Left ventricle myocardium superior (tissue), 1 donor: Measurements from ENCODE around the gene ZNF71. TPM values are rescaled to one million over a fixed set of nuclear protein-coding genes. Genes with fewer than 3 reads are reported as not detected.
"Not testable (repeated sequence)": the region's sequence is repeated elsewhere in the genome, so short reads cannot be mapped to it uniquely, and the experiment has no call there.

Source experiments
- ATAC-seq: fragments of 200-7000 bp; cut with Tn5 transposase; one replicate; pipeline ENCODE4 v1.9.1; 2020; ENCODE audit warnings: mild to moderate bottlenecking, moderate library complexity
- DNase-seq: peaks from one replicate; pipeline ENCODE4 v3.0.0-alpha.2; 2020
- intact Hi-C: fragments of 100-400 bp; cut with micrococcal nuclease; formaldehyde crosslinking; loops from one replicate; pipeline ENCODE4 v1.11.0; 2022
- total RNA-seq: library from RNA; stranded (reverse); fragmentation: NEBNext Ultra II Directional; extraction: Animal tissue kit (Norgen Biotek cat#: 25700); gene quantifications from one replicate; pipeline ENCODE4 v1.2.1, GENCODE V29; 2021
- donor health status: DM: no; HTN: yes; CAD: no; lungs with severe emphysema.

Gene ZNF71
- total RNA-seq, 1 donor from 2014 or later = 6.6 TPM

DNA sequence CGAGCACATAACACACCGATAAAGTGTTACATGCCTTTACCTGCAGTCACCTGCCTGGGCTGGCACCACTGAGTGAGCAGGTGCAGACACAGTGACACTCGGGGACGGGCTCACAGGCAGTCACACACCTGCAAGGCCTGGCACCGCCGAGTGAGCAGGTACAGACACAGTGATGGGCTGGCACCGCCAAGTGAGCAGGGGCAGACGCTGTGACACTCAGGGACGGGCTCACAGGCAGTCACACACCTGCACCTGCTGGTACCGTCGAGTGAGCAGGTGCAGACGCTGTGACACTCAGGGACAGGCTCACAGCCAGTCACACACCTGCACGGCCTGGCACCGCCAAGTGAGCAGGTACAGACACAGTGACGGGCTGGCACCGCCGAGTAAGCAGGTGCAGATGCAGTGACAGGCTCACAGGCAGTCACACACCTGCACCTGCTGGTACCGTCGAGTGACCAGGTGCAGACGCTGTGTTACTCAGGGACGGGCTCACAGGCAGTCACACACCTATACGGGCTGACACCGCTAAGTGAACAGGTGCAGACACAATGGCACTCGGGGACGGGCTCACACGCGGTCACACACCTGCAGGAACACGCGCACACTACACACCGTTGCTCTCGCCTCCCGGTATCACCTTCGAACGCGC, 76.0 kb downstream of the ZNF71 start:
- intact Hi-C loops = no loop called here
- peak; percentile 48 for DNase-seq
- ATAC-seq = peak; percentile 31

DNA sequence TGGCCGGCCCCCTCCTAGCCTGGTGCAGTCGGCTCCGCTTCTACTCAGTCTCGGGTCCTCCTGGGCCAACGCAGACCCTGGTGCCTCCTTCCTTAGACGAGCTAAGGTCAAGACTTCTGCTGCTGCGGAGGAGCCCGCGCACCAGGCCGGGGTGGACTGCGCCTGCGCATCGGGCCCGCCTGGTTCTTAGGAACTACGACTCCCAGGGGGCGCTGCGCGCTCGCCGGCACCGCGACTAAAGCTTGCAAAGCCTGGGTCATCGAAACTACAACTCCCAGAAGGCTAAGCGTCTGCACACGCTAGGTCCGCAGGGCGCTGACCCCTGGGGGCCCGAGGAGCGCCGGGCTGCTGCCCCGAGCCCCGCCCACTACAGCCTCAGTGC, 76.5 kb downstream of the ZNF71 start, which contains the start of gene ZNF835:
Gene ZNF835, minus strand, starts transcription at position 145 of the 382 bp plus-strand sequence. CDS start 6,559 bp downstream, outside the sequence.
- ATAC-seq = peak; percentile 98
- intact Hi-C loops = no loop called here
- peak; percentile 100 for DNase-seq

GRCh38 chr19:56672610-56673009, 77.5 kb downstream of the ZNF71 start:
- intact Hi-C loops = not testable (repeated sequence)
- DNase-seq (peak; percentile 70), ATAC-seq (peak; percentile 23)

Other genes with a start within 250 kb of the ZNF71 start
- 5.5 TPM for gene ZNF582, start 201.8 kb upstream of the ZNF71 start, total RNA-seq
- 5.3 TPM for gene ZNF583, start 191.0 kb upstream of the ZNF71 start, total RNA-seq
- gene ZNF667, start 118.0 kb upstream of the ZNF71 start, total RNA-seq = 5.6 TPM
- gene ZNF471, start 87.4 kb upstream of the ZNF71 start, total RNA-seq = 7.6 TPM
- gene ZFP28, start 56.4 kb upstream of the ZNF71 start, total RNA-seq = 4.9 TPM
- gene ZNF470, start 27.8 kb upstream of the ZNF71 start, total RNA-seq = 4.2 TPM
- gene SMIM17, start 47.9 kb downstream of the ZNF71 start, total RNA-seq = not detected
- gene ZNF835, start 76.5 kb downstream of the ZNF71 start, total RNA-seq = 6.3 TPM
- 7.5 TPM for gene PEG3, start 245.4 kb downstream of the ZNF71 start, total RNA-seq
- not detected for gene ZIM2, start 245.4 kb downstream of the ZNF71 start, total RNA-seq